ENCODE results near the gene UBTF. TPM values are rescaled to one million over a fixed set of nuclear protein-coding genes. Genes with fewer than 3 reads are reported as not detected.

Gene UBTF
- total RNA-seq, 4 donors from 2014 or later: 65.7 to 71.9 (median 69.3) TPM

GRCh38 chr17:44183024-44183423 is 36.5 kb downstream of the UBTF start:
- peaks cover 0 to 28% (median 0%) of the 10 kb centered on the region in 3 donors for H3K36me3 ChIP-seq
- H3K9me3 ChIP-seq: no peaks in the 10 kb centered on the region
- no peaks in the 10 kb centered on the region for H3K27me3 ChIP-seq
- H3K4me1 ChIP-seq: peaks cover 0 to 29% (median 14%) of the 10 kb centered on the region in 4 donors
- WGBS, 2 donors: 74 to 81% methylated on average over 2 of the region's 2 CpGs
- no peak overlapping the region for H3K27ac ChIP-seq
- TF ChIP-seq EP300 (IDR thresholded peaks at IDR 0.05) (no peak), CTCF (IDR thresholded peaks at IDR 0.05) (no peak), POLR2A (IDR thresholded peaks at IDR 0.05) (no peak)
- no peak for DNase-seq (ENCODE audit: low spot score in 2 of 2)
- H3K4me3 ChIP-seq: no peak overlapping the region

- Histone ChIP-seq H3K4me3 (no peak overlapping the region), H3K27me3 (no peaks in the 10 kb centered on the region), H3K9me3 (no peaks in the 10 kb centered on the region), H3K4me1 (no peaks in the 10 kb centered on the region), H3K36me3 (peaks cover 0 to 53% (median 0%) of the 10 kb centered on the region in 3 donors), H3K27ac (no peak overlapping the region)
- no peak for DNase-seq (ENCODE audit: low spot score in 2 of 2)
- WGBS, 2 donors: 88 to 91% methylated on average over 12 to 14 of the region's 14 CpGs
- no peak for TF ChIP-seq POLR2A (IDR thresholded peaks at IDR 0.05)
- TF ChIP-seq CTCF (IDR thresholded peaks at IDR 0.05): no peak
- TF ChIP-seq EP300 (IDR thresholded peaks at IDR 0.05): no peak
These were observed 41.3 kb downstream of the UBTF start for GRCh38 chr17:44178133-44178532.

- TF ChIP-seq POLR2A (IDR thresholded peaks at IDR 0.05) (no peak), CTCF (IDR thresholded peaks at IDR 0.05) (no peak), EP300 (IDR thresholded peaks at IDR 0.05) (no peak)
- no peaks in the 10 kb centered on the region for H3K9me3 ChIP-seq
- no peaks in the 10 kb centered on the region for H3K4me1 ChIP-seq
- DNase-seq (ENCODE audit: low spot score in 2 of 2): no peak
- H3K4me3 ChIP-seq: no peak overlapping the region
- H3K27me3 ChIP-seq: no peaks in the 10 kb centered on the region
- WGBS, 2 donors: 83 to 97% methylated on average over 2 to 4 of the region's 4 CpGs
- H3K27ac ChIP-seq: no peak overlapping the region
- H3K36me3 ChIP-seq: peaks cover 0 to 52% (median 0%) of the 10 kb centered on the region in 3 donors
These were observed 41.8 kb downstream of the UBTF start for GRCh38 chr17:44177640-44178039.

GRCh38 chr17:44176671-44177501 is 42.6 kb downstream of the UBTF start:
- no peak overlapping the region for H3K27ac ChIP-seq
- H3K4me3 ChIP-seq: no peak overlapping the region
- H3K36me3 ChIP-seq: peaks cover 0 to 44% (median 0%) of the 10 kb centered on the region in 3 donors
- no peak for TF ChIP-seq POLR2A (IDR thresholded peaks at IDR 0.05)
- TF ChIP-seq CTCF (IDR thresholded peaks at IDR 0.05): no peak
- no peak for TF ChIP-seq EP300 (IDR thresholded peaks at IDR 0.05)
- no peaks in the 10 kb centered on the region for H3K27me3 ChIP-seq
- H3K9me3 ChIP-seq: no peaks in the 10 kb centered on the region
- no peak for DNase-seq (ENCODE audit: low spot score in 2 of 2)
- no peaks in the 10 kb centered on the region for H3K4me1 ChIP-seq
- WGBS, 2 donors: 87 to 93% methylated on average over 42 to 49 of the region's 54 CpGs

GRCh38 chr17:44176257-44176656 is 43.2 kb downstream of the UBTF start:
- no peak overlapping the region for H3K4me3 ChIP-seq
- H3K27me3 ChIP-seq: no peaks in the 10 kb centered on the region
- H3K4me1 ChIP-seq: no peaks in the 10 kb centered on the region
- H3K9me3 ChIP-seq: no peaks in the 10 kb centered on the region
- TF ChIP-seq CTCF (IDR thresholded peaks at IDR 0.05): no peak
- no peak for TF ChIP-seq EP300 (IDR thresholded peaks at IDR 0.05)
- TF ChIP-seq POLR2A (IDR thresholded peaks at IDR 0.05): no peak
- 85 to 100% methylated on average over 1 of the region's 1 CpG for WGBS, 2 donors
- H3K36me3 ChIP-seq: peaks cover 0 to 40% (median 0%) of the 10 kb centered on the region in 3 donors
- H3K27ac ChIP-seq: no peak overlapping the region
- no peak for DNase-seq (ENCODE audit: low spot score in 2 of 2)
